Keratinocyte (primary cell): ENCODE measurements around the gene DUSP28. TPM values are rescaled to one million over a fixed set of nuclear protein-coding genes. Genes with fewer than 3 reads are reported as not detected.

Experiments used
- DNase-seq: peaks from one replicate; pipeline ENCODE4 v3.0.0-alpha.2; 2011; ENCODE audit warnings: low read depth, missing footprints, low spot score
- FAIRE-seq: peaks from 2 replicates; lab custom pipeline; 2011; peaks lifted over from hg19 to GRCh38; lab: Jason Lieb, UNC
- H2AFZ ChIP-seq: 2 replicates; pipeline ENCODE4 v1.6.0; 2012; ENCODE audit warnings: low read length, control low read depth, inconsistent platforms; ENCODE audit not compliant: control insufficient read depth
- H3K27ac ChIP-seq: 2 replicates; pipeline ENCODE4 v1.5.1; 2011; ENCODE audit warnings: low read length; ENCODE audit not compliant: control insufficient read depth, insufficient read depth
- H3K27me3 ChIP-seq: 3 replicates; pipeline ENCODE4 v1.6.0; 2011; ENCODE audit warnings: low read length; ENCODE audit not compliant: control insufficient read depth, insufficient read depth; ENCODE audit errors: extremely low read depth
- H3K36me3 ChIP-seq, 2 experiments: 2 replicates in 1 of 2; 3 replicates in 1 of 2; pipeline ENCODE4 v1.5.1; 2011; ENCODE audit warnings: low read length in 2 of 2, mild to moderate bottlenecking in 1 of 2; ENCODE audit not compliant: control insufficient read depth in 2 of 2, insufficient read depth in 2 of 2; ENCODE audit errors: extremely low read depth in 1 of 2
- H3K4me1 ChIP-seq: 3 replicates; pipeline ENCODE4 v1.5.1; 2011; ENCODE audit warnings: low read length; ENCODE audit not compliant: control insufficient read depth, insufficient read depth; ENCODE audit errors: extremely low read depth
- H3K4me2 ChIP-seq: 3 replicates; pipeline ENCODE4 v1.6.0; 2011; ENCODE audit warnings: low read depth, low read length; ENCODE audit not compliant: control insufficient read depth, insufficient read depth; ENCODE audit errors: extremely low read depth
- H3K4me3 ChIP-seq, 3 experiments: fragments of 200-600 bp in 1 of 3; sonication (generic) in 1 of 3; 2 replicates in 2 of 3; 3 replicates in 1 of 3; pipeline ENCODE4 v1.5.1; 2011 to 2016; ENCODE audit warnings: low read length in 3 of 3, mild to moderate bottlenecking in 3 of 3, control low read depth in 2 of 3, inconsistent platforms in 1 of 3, low read depth in 1 of 3, mixed read lengths in 1 of 3, mixed run types in 1 of 3, moderate library complexity in 1 of 3; ENCODE audit not compliant: control insufficient read depth in 2 of 3, insufficient read depth in 2 of 3; ENCODE audit errors: extremely low read depth in 1 of 3
- H3K79me2 ChIP-seq: 2 replicates; pipeline ENCODE4 v1.6.0; 2012; ENCODE audit warnings: low read length; ENCODE audit not compliant: control insufficient read depth, insufficient read depth
- H3K9ac ChIP-seq: 3 replicates; pipeline ENCODE4 v1.6.0; 2011; ENCODE audit warnings: low read length; ENCODE audit not compliant: control insufficient read depth, insufficient read depth; ENCODE audit errors: extremely low read depth
- H3K9me1 ChIP-seq: 3 replicates; pipeline ENCODE4 v1.6.0; 2011; ENCODE audit warnings: low read length; ENCODE audit not compliant: control insufficient read depth, insufficient read depth; ENCODE audit errors: extremely low read depth
- H3K9me3 ChIP-seq: 2 replicates; pipeline ENCODE4 v1.5.1; 2012; ENCODE audit warnings: low read depth, low read length; ENCODE audit not compliant: control insufficient read depth
- H4K20me1 ChIP-seq: 3 replicates; pipeline ENCODE4 v1.6.0; 2011; ENCODE audit warnings: low read length; ENCODE audit not compliant: control insufficient read depth, insufficient read depth; ENCODE audit errors: extremely low read depth
- EZH2 ChIP-seq: IDR thresholded peaks from one replicate; pipeline ENCODE4 v1.6.1; 2012; ENCODE audit warnings: inconsistent platforms, mild to moderate bottlenecking, low read length, moderate library complexity
- dilution Hi-C: fragments of 300-500 bp; cut with MboI; formaldehyde crosslinking; loops from one replicate; pipeline ENCODE4 v1.7.0; 2020; ENCODE audit warnings: low sequenced_read_pairs; ENCODE audit not compliant: extremely low pct_ligation_motif_present
- polyA plus RNA-seq, 5 experiments: library from polyadenylated mRNA; depleted of rRNA in 3 of 5; stranded (reverse) in 3 of 5; stranded (forward) in 1 of 5; unstranded in 1 of 5; fragments of >200 nt; gene quantifications; 1 replicate in 1 of 5; 2 replicates in 3 of 5; 3 replicates in 1 of 5; pipeline versions ENCODE4 v1.2.1 to v1.2.3, GENCODE V29; 2011 to 2012; ENCODE audit warnings: missing spikeins in 2 of 5, low read depth in 1 of 5, low replicate concordance in 1 of 5
- TF ChIP-seq, protein P1 (sequence below), 3 experiments: IDR thresholded peaks in 1 of 3; conservative IDR thresholded peaks in 1 of 3; optimal IDR thresholded peaks in 1 of 3; 2 replicates in 2 of 3; 3 replicates in 1 of 3; pipeline versions ENCODE3 to v1.5.1; 2011; ENCODE audit warnings: low read length in 3 of 3, mild to moderate bottlenecking in 3 of 3, moderate library complexity in 2 of 3, control low read depth in 1 of 3, inconsistent platforms in 1 of 3; ENCODE audit not compliant: insufficient read depth in 2 of 3; ENCODE audit errors: extremely low read depth in 1 of 3

The DUSP28 gene
- polyA plus RNA-seq, 1 donor (not counting 4 experiments of a cell fraction or from before 2014, with no cell fraction given) = 4.4 TPM

DNA sequence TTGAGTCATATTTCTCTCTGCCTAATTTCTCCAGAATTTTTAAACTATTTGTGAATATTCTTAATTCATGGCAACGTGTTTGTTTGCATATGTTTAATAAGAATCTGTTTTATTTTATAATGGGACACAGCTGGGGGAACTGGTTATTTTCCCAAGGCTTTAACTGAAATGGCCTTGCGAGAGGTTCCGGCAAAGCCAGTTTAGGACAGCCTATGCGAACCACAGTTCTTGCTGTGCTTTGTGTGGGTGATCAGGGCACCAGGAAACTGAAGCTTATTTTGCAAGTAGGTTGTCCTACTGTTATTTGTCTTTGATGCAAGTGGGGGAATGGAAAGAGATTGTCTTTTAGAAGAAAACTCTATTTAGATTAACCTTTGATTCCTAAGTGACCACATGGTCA lies 8.9 kb upstream of the DUSP28 start:
- no peak for TF ChIP-seq EZH2
- TF ChIP-seq, protein P1, sequence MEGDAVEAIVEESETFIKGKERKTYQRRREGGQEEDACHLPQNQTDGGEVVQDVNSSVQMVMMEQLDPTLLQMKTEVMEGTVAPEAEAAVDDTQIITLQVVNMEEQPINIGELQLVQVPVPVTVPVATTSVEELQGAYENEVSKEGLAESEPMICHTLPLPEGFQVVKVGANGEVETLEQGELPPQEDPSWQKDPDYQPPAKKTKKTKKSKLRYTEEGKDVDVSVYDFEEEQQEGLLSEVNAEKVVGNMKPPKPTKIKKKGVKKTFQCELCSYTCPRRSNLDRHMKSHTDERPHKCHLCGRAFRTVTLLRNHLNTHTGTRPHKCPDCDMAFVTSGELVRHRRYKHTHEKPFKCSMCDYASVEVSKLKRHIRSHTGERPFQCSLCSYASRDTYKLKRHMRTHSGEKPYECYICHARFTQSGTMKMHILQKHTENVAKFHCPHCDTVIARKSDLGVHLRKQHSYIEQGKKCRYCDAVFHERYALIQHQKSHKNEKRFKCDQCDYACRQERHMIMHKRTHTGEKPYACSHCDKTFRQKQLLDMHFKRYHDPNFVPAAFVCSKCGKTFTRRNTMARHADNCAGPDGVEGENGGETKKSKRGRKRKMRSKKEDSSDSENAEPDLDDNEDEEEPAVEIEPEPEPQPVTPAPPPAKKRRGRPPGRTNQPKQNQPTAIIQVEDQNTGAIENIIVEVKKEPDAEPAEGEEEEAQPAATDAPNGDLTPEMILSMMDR (optimal IDR thresholded peaks at IDR 0.05 in 1 of 3, IDR thresholded peaks at IDR 0.05 in 1 of 3, conservative IDR thresholded peaks at IDR 0.05 in 1 of 3; ENCODE audit: extremely low read depth in 1 of 3, insufficient read depth in 2 of 3, low read length in 3 of 3) = no peak
- dilution Hi-C loops = no loop called here
- H3K9ac ChIP-seq = no peak overlapping the region
- no peaks in the 10 kb centered on the region for H3K9me3 ChIP-seq
- H4K20me1 ChIP-seq = no peaks in the 10 kb centered on the region
- DNase-seq (no peak), FAIRE-seq (no peak)
- H3K27me3 ChIP-seq = no peaks in the 10 kb centered on the region
- H3K4me2 ChIP-seq = no peak overlapping the region
- no peaks in the 10 kb centered on the region for H3K79me2 ChIP-seq
- no peak overlapping the region for H2AFZ ChIP-seq
- no peak overlapping the region for H3K27ac ChIP-seq
- no peak overlapping the region for H3K4me3 ChIP-seq
- H3K9me1 ChIP-seq = no peaks in the 10 kb centered on the region
- no peaks in the 10 kb centered on the region for H3K4me1 ChIP-seq
- peaks cover 5 to 7% of the 10 kb centered on the region in 2 experiments for H3K36me3 ChIP-seq

- H3K9ac ChIP-seq = no peak overlapping the region
- H3K27me3 ChIP-seq = no peaks in the 10 kb centered on the region
- H3K4me2 ChIP-seq = no peak overlapping the region
- DNase-seq (no peak), FAIRE-seq (no peak)
- no peaks in the 10 kb centered on the region for H3K4me1 ChIP-seq
- no peak overlapping the region for H3K4me3 ChIP-seq
- H3K27ac ChIP-seq = no peak overlapping the region
- TF ChIP-seq, protein P1 (optimal IDR thresholded peaks at IDR 0.05 in 1 of 3, IDR thresholded peaks at IDR 0.05 in 1 of 3, conservative IDR thresholded peaks at IDR 0.05 in 1 of 3; ENCODE audit: extremely low read depth in 1 of 3, insufficient read depth in 2 of 3, low read length in 3 of 3) = no peak
- TF ChIP-seq EZH2 = no peak
- no peak overlapping the region for H2AFZ ChIP-seq
- dilution Hi-C loops = no loop called here
- H3K9me3 ChIP-seq = no peaks in the 10 kb centered on the region
- H3K79me2 ChIP-seq = no peaks in the 10 kb centered on the region
- H3K9me1 ChIP-seq = no peaks in the 10 kb centered on the region
- peaks cover 5 to 7% of the 10 kb centered on the region in 2 experiments for H3K36me3 ChIP-seq
- no peaks in the 10 kb centered on the region for H4K20me1 ChIP-seq
Observed at GRCh38 chr2:240551811-240552210, 8.3 kb upstream of the DUSP28 start.
